Colonic mucosa (tissue), 4 donors: Measurements from ENCODE around the gene PGAP6. TPM values are rescaled to one million over a fixed set of nuclear protein-coding genes. Genes with fewer than 3 reads are reported as not detected.

Experiments
- DNase-seq: peaks from one replicate; pipeline ENCODE4 v3.0.0-alpha.2; 2020
- H3K27ac ChIP-seq: fragments of 200-600 bp; one replicate; pipeline ENCODE4 v1.8.0; 2021
- H3K27me3 ChIP-seq: fragments of 200-600 bp; one replicate; pipeline ENCODE4 v1.8.0; 2021
- H3K36me3 ChIP-seq: fragments of 200-600 bp; one replicate; pipeline ENCODE4 v1.8.0; 2021
- H3K4me1 ChIP-seq: fragments of 200-600 bp; one replicate; pipeline ENCODE4 v1.8.0; 2021; ENCODE audit warnings: mild to moderate bottlenecking
- H3K4me3 ChIP-seq: fragments of 200-600 bp; one replicate; pipeline ENCODE4 v1.8.0; 2021
- H3K9ac ChIP-seq, 2 donors: one replicate each; pipeline ENCODE4 v1.7.0; 2013; ENCODE audit warnings: control low read depth in 2 of 2, low read depth in 2 of 2, low read length in 2 of 2
- H3K9me3 ChIP-seq: fragments of 200-600 bp; one replicate; pipeline ENCODE4 v1.8.0; 2021
- intact Hi-C: fragments of 100-400 bp; cut with DNase I; formaldehyde crosslinking; loops from one replicate; pipeline ENCODE4 v1.14.1; 2022
- total RNA-seq, 2 donors: library from RNA; stranded (reverse); fragmentation: NEBNext Ultra II Directional in 1 of 2; extraction: Animal tissue kit (Norgen Biotek cat#: 25700) in 1 of 2; gene quantifications; one replicate each; pipeline ENCODE4 v1.2.1, GENCODE V29; 2021
- TF ChIP-seq, protein P1 (sequence below): fragments of 200-600 bp; IDR thresholded peaks from one replicate; pipeline ENCODE4 v1.8.0; 2022; ENCODE audit warnings: antibody characterized with exemption, mild to moderate bottlenecking
- donor health status: healthy.
- donor health status: DM: no; HTN: no; CAD: no.
- donor health status: DM: no; HTN: no; CAD: no.

PGAP6 gene
- total RNA-seq, 2 donors from 2014 or later: 99.6 to 102 TPM

GRCh38 chr16:359067-359763 lies 22.6 kb downstream of the PGAP6 start:
- Histone ChIP-seq H3K4me1 (no peaks in the 10 kb centered on the region), H3K4me3 (no peak overlapping the region), H3K9me3 (no peaks in the 10 kb centered on the region), H3K27ac (no peak overlapping the region), H3K27me3 (no peaks in the 10 kb centered on the region), H3K9ac (no peak overlapping the region), H3K36me3 (no peaks in the 10 kb centered on the region)
- DNase-seq: no peak
- TF ChIP-seq, protein P1, sequence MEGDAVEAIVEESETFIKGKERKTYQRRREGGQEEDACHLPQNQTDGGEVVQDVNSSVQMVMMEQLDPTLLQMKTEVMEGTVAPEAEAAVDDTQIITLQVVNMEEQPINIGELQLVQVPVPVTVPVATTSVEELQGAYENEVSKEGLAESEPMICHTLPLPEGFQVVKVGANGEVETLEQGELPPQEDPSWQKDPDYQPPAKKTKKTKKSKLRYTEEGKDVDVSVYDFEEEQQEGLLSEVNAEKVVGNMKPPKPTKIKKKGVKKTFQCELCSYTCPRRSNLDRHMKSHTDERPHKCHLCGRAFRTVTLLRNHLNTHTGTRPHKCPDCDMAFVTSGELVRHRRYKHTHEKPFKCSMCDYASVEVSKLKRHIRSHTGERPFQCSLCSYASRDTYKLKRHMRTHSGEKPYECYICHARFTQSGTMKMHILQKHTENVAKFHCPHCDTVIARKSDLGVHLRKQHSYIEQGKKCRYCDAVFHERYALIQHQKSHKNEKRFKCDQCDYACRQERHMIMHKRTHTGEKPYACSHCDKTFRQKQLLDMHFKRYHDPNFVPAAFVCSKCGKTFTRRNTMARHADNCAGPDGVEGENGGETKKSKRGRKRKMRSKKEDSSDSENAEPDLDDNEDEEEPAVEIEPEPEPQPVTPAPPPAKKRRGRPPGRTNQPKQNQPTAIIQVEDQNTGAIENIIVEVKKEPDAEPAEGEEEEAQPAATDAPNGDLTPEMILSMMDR: no peak
- intact Hi-C loops: no loop called here

DNA sequence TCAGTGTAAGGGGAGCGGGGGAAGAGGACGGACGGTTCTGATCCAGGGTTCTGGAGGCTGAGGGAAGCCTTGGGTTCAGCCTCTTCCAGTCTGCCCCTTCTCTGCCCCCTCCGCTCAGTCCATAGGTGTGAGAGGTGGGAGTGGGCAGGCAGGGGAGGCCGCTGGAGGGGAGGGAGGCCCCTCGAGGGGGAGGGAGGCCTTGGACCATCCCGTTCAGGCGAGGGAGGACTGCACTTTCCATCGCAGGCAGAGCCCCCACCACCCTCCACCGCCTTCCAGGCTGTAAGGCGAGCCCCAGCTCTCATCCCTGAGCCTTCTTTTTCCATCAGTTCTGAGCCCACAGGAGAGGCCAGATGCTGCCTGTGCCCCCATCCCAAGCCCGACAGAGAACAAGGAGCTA lies 25.0 kb downstream of the PGAP6 start:
- DNase-seq: no peak
- intact Hi-C loops: no loop called here

GRCh38 chr16:354971-355461 lies 26.8 kb downstream of the PGAP6 start:
- Histone ChIP-seq H3K27ac (no peak overlapping the region), H3K36me3 (no peaks in the 10 kb centered on the region), H3K27me3 (no peaks in the 10 kb centered on the region), H3K9me3 (no peaks in the 10 kb centered on the region), H3K9ac (no peak overlapping the region), H3K4me3 (no peak overlapping the region), H3K4me1 (peaks cover 8% of the 10 kb centered on the region)
- intact Hi-C loops: no loop called here
- TF ChIP-seq, protein P1: no peak
- no peak for DNase-seq

More for the DNA sequence above, 25.0 kb downstream of the PGAP6 start:
- no peaks in the 10 kb centered on the region for H3K4me1 ChIP-seq
- H3K36me3 ChIP-seq: no peaks in the 10 kb centered on the region
- no peak overlapping the region for H3K27ac ChIP-seq
- no peak overlapping the region for H3K9ac ChIP-seq
- H3K9me3 ChIP-seq: no peaks in the 10 kb centered on the region
- TF ChIP-seq, protein P1: no peak
- H3K4me3 ChIP-seq: no peak overlapping the region
- H3K27me3 ChIP-seq: no peaks in the 10 kb centered on the region

DNA sequence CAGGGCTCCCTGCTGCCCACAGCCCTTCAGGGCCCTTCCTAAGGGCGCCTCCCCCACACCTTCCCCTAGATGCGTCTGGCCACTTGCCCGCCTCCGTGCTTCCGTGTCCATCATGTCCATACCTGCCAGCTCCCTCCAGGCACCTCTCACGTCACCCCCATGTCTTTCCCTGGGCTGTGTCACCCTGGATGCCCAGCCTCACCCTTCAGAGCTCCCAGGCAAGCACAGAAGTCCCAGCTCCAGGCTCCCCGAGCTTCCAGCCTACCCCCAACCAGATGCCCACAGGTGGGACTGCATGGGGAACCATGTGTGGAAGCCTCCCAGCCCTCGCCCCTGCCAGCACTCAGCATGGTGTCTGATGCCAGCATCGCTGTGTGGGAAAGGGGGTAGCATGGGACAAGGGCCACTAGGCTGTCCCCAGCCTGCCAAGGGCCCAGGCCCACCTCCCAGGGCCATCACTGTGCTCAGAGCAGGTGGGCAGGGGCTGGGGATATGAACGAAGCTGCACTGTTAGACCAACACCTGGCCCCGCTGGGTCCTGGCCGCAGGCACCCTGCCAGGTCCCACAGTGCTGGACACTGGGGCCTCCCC lies 27.4 kb downstream of the PGAP6 start:
- no peak overlapping the region for H3K4me3 ChIP-seq
- H3K4me1 ChIP-seq: peaks cover 8% of the 10 kb centered on the region
- no peaks in the 10 kb centered on the region for H3K9me3 ChIP-seq
- TF ChIP-seq, protein P1: no peak
- DNase-seq: no peak
- intact Hi-C loops: no loop called here
- H3K36me3 ChIP-seq: no peaks in the 10 kb centered on the region
- no peak overlapping the region for H3K27ac ChIP-seq
- H3K27me3 ChIP-seq: no peaks in the 10 kb centered on the region
- H3K9ac ChIP-seq: peak overlapping the region in 1 of 2 donors; percentile 24

DNA sequence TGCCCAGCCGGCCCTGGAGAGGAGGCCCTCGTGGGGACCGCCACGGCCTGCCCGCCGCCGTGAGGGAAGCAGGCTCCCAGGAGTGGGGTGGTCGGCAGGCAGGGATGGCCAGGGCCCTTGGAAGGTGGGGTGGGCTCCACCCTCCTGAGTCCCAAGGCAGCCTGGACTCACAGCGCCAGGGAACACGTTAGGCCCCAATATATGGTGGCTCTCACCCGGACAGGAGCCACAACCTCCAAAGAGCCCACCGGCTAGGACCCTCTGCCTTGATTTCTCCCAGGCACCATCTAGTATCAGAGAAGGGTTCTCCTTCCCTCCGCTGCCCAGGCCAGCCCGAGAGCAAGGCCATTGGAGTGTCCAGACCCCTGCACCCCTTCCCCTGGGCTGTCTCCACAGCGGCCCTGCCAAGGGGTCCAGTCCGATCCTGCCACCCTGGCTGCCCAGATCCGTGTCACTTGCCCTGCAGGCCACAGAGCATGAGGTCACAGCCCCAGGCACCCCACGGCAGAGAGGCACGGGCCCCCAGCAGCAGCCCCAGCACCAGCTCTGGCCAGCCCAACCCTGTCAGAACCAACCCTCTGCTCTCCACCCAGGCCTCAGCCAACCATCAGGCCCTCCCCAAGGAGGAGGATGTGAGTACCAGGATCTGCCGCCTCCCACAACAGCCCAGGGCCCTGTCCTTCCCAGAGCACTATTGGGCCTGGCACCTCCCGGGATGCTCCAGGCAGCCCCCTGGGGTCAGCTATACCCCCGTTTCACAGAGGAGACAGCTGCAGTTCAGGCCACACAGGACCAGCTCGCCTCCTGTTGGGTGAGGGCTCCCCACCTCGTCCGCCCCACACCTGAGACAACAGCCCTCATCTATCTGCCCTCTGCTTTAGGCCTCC lies 28.1 kb downstream of the PGAP6 start:
- Histone ChIP-seq H3K36me3 (no peaks in the 10 kb centered on the region), H3K9ac (peak overlapping the region; percentile 57 to 68), H3K9me3 (no peaks in the 10 kb centered on the region), H3K4me1 (peaks cover 8% of the 10 kb centered on the region), H3K4me3 (peak overlapping the region; percentile 52), H3K27ac (peak overlapping the region; percentile 50), H3K27me3 (no peaks in the 10 kb centered on the region)
- no peak for DNase-seq
- TF ChIP-seq, protein P1: no peak
- intact Hi-C loops: no loop called here
